K562 (cell line): ENCODE results near the gene C1orf74. TPM values are rescaled to one million over a fixed set of nuclear protein-coding genes. Genes with fewer than 3 reads are reported as not detected.
A peak's percentile ranks its signal among the peaks of the same experiment; 100 is the strongest.

Experiments
- ETV1 ChIP-seq: fragments of 450-650 bp; conservative IDR thresholded peaks from 2 replicates; pipeline ENCODE4 v1.6.1; 2016; ENCODE audit warnings: missing genetic modification characterization, control low read depth, low read depth, missing compliant biosample characterization
- NEUROD1 ChIP-seq: fragments of 150-350 bp; IDR thresholded peaks from 2 replicates; pipeline ENCODE4 v1.6.1; 2014; ENCODE audit warnings: borderline replicate concordance, low read length, low read depth; ENCODE audit not compliant: partially characterized antibody
- TBL1XR1 ChIP-seq, 2 experiments: IDR thresholded peaks; 2 replicates each; pipeline ENCODE4 v1.6.1; 2012; ENCODE audit warnings: improper control_type of control experiment in 2 of 2, low read length in 2 of 2, mild to moderate bottlenecking in 1 of 2
- ZBTB7A ChIP-seq: IDR thresholded peaks from 2 replicates; pipeline ENCODE4 v1.6.1; 2011; ENCODE audit warnings: low read depth, mild to moderate bottlenecking, low read length, moderate library complexity, borderline replicate concordance; ENCODE audit not compliant: control insufficient read depth
- ZNF212 ChIP-seq: fragments of 450-650 bp; formaldehyde crosslinking; IDR thresholded peaks from 2 replicates; pipeline ENCODE4 v1.4.0; 2020; ENCODE audit warnings: mild to moderate bottlenecking
- polyA plus RNA-seq, 8 experiments: library from polyadenylated mRNA; depleted of rRNA in 4 of 8; stranded (reverse) in 5 of 8; unstranded in 3 of 8; fragments of >200 nt; fragmentation: Nextera tagmentation in 2 of 8; fragmentation: Illumina TruSeq in 1 of 8; extraction: Ambion mirVana in 2 of 8; extraction: Trizol in 1 of 8; gene quantifications; 2 replicates each; pipeline versions ENCODE4 v1.2.1 to v1.2.3, GENCODE V29; 2011 to 2014; ENCODE audit warnings: inconsistent platforms in 1 of 8, missing spikeins in 1 of 8
- total RNA-seq, 7 experiments: library from RNA; depleted of rRNA in 6 of 7; stranded (reverse); fragments of >200 nt in 6 of 7; fragmentation: Illumina TruSeq in 2 of 7; extraction: Trizol in 2 of 7; gene quantifications; 2 replicates each; pipeline versions ENCODE4 v1.2.1 to v1.2.3, GENCODE V29; 2011 to 2021; ENCODE audit warnings: low replicate concordance in 1 of 7
- TF ChIP-seq, protein P1 (sequence below): fragments of 450-650 bp; IDR thresholded peaks from 2 replicates; pipeline ENCODE4 v1.6.1; 2017; ENCODE audit warnings: antibody characterized with exemption, mild to moderate bottlenecking
- TF ChIP-seq, protein P2 (sequence below): sonication (generic); formaldehyde crosslinking; IDR thresholded peaks from 2 replicates; pipeline ENCODE4 v1.8.0; 2022; ENCODE audit warnings: missing genetic modification reagents, mild to moderate bottlenecking, borderline replicate concordance
- TF ChIP-seq, protein P3 (sequence below), 2 experiments: fragments of 450-650 bp; IDR thresholded peaks; 2 replicates each; pipeline ENCODE4 v1.6.1; 2016; ENCODE audit warnings: mild to moderate bottlenecking in 2 of 2, borderline replicate concordance in 1 of 2, low read depth in 1 of 2, moderate library complexity in 1 of 2
- TF ChIP-seq, protein P4 (sequence below): fragments of 250-450 bp; sonication (Bioruptor Pico); IDR thresholded peaks from 2 replicates; pipeline ENCODE4 v1.4.0; 2020; ENCODE audit warnings: mild to moderate bottlenecking, moderate library complexity

Gene C1orf74
- total and polyA plus RNA-seq, 9 of the 15 experiments (the other 6 are each of a cell fraction or from before 2014, with no cell fraction given): 4.0 to 7.6 (median 5.7) TPM

DNA sequence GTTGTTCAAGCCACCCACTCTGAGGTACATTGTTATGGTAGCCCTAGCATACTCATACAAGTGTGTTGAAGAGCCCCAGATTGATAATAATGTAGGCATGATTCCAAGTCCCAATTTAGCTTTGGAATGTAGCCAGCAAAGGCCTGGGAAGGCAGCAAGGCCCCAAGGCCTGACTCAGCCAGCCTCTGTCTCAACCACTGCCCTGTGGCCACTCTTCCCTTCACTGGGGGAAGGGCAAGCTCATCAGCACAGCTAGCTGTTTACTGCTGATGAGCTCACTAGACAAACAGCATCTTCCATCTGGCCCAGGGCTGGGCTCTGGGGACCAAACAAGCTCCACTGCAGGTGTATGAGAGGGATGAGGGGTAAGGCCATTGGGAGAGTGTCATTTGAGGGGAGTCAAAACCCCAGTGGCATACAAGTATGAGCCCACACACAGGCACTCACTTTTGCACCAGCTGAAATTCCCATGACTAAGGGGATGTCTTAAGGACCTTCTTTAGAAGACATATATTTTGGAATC lies 23.8 kb upstream of the C1orf74 start (continued):
- TF ChIP-seq, protein P1, sequence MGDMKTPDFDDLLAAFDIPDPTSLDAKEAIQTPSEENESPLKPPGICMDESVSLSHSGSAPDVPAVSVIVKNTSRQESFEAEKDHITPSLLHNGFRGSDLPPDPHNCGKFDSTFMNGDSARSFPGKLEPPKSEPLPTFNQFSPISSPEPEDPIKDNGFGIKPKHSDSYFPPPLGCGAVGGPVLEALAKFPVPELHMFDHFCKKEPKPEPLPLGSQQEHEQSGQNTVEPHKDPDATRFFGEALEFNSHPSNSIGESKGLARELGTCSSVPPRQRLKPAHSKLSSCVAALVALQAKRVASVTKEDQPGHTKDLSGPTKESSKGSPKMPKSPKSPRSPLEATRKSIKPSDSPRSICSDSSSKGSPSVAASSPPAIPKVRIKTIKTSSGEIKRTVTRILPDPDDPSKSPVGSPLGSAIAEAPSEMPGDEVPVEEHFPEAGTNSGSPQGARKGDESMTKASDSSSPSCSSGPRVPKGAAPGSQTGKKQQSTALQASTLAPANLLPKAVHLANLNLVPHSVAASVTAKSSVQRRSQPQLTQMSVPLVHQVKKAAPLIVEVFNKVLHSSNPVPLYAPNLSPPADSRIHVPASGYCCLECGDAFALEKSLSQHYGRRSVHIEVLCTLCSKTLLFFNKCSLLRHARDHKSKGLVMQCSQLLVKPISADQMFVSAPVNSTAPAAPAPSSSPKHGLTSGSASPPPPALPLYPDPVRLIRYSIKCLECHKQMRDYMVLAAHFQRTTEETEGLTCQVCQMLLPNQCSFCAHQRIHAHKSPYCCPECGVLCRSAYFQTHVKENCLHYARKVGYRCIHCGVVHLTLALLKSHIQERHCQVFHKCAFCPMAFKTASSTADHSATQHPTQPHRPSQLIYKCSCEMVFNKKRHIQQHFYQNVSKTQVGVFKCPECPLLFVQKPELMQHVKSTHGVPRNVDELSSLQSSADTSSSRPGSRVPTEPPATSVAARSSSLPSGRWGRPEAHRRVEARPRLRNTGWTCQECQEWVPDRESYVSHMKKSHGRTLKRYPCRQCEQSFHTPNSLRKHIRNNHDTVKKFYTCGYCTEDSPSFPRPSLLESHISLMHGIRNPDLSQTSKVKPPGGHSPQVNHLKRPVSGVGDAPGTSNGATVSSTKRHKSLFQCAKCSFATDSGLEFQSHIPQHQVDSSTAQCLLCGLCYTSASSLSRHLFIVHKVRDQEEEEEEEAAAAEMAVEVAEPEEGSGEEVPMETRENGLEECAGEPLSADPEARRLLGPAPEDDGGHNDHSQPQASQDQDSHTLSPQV: no peak
- TF ChIP-seq TBL1XR1 (IDR thresholded peaks at IDR 0.05; ENCODE audit: low read length in 2 of 2) (peak in 1 of 2 experiments; percentile 43; a peak in 1 of 4 replicates), NEUROD1 (no peak), ETV1 (tag) (no peak), ZNF212 (no peak), ZBTB7A (no peak)
- TF ChIP-seq, protein P2, sequence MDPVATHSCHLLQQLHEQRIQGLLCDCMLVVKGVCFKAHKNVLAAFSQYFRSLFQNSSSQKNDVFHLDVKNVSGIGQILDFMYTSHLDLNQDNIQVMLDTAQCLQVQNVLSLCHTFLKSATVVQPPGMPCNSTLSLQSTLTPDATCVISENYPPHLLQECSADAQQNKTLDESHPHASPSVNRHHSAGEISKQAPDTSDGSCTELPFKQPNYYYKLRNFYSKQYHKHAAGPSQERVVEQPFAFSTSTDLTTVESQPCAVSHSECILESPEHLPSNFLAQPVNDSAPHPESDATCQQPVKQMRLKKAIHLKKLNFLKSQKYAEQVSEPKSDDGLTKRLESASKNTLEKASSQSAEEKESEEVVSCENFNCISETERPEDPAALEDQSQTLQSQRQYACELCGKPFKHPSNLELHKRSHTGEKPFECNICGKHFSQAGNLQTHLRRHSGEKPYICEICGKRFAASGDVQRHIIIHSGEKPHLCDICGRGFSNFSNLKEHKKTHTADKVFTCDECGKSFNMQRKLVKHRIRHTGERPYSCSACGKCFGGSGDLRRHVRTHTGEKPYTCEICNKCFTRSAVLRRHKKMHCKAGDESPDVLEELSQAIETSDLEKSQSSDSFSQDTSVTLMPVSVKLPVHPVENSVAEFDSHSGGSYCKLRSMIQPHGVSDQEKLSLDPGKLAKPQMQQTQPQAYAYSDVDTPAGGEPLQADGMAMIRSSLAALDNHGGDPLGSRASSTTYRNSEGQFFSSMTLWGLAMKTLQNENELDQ (CRISPR knock-in tag): no peak
- TF ChIP-seq, protein P3, sequence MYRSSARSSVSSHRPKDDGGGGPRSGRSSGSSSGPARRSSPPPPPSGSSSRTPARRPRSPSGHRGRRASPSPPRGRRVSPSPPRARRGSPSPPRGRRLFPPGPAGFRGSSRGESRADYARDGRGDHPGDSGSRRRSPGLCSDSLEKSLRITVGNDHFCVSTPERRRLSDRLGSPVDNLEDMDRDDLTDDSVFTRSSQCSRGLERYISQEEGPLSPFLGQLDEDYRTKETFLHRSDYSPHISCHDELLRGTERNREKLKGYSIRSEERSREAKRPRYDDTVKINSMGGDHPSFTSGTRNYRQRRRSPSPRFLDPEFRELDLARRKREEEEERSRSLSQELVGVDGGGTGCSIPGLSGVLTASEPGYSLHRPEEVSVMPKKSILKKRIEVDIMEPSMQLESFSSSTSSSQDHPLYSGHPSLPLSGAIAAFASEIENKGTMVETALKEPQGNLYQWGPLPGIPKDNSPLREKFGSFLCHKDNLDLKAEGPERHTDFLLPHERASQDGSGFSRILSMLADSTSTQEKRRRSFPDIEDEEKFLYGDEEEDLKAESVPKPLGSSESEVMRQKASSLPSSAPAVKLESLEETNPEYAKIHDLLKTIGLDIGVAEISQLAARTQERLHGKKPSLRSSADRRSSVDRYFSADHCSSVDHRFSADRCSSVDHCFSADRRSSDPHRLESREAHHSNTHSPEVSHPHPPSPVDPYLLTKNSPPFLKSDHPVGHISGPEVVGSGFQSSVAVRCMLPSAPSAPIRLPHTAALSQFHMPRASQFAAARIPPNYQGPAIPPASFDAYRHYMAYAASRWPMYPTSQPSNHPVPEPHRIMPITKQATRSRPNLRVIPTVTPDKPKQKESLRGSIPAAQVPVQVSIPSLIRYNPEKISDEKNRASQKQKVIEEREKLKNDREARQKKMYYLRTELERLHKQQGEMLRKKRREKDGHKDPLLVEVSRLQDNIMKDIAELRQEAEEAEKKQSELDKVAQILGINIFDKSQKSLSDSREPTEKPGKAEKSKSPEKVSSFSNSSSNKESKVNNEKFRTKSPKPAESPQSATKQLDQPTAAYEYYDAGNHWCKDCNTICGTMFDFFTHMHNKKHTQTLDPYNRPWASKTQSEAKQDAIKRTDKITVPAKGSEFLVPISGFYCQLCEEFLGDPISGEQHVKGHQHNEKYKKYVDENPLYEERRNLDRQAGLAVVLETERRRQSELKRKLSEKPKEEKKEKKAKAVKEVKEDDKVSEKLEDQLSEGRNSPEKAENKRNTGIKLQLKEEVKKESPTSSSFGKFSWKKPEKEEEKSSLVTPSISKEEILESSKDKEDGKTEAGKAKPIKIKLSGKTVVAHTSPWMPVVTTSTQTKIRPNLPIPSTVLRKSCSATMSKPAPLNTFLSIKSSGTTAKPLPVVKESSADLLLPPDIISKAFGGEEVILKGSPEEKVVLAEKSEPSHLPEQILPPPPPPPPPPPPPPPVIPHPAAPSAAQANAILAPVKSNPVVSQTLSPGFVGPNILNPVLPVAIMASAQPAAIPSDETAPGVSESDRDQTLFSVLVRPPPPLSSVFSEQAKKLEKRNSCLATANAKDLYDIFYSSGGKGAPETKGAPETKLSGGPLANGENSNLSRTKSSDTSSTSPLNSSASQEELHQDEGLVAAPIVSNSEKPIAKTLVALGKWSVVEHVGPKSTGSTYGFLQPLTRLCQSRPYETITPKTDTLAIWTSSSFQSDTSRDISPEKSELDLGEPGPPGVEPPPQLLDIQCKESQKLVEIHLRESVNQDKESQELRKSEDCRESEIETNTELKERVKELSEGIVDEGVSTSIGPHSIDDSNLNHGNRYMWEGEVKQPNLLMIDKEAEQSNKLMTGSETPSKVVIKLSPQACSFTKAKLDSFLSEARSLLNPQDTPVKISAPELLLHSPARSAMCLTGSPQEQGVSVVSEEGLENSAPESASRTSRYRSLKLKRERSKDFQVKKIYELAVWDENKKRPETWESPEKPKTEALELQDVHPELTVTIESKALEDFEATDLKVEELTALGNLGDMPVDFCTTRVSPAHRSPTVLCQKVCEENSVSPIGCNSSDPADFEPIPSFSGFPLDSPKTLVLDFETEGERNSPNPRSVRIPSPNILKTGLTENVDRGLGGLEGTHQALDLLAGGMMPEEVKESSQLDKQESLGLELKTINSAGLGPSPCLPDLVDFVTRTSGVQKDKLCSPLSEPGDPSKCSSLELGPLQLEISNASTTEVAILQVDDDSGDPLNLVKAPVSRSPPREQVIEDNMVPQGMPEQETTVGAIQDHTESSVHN (IDR thresholded peaks at IDR 0.05; ENCODE audit: borderline replicate concordance in 1 of 2, low read depth in 1 of 2): no peak
- TF ChIP-seq, protein P4, sequence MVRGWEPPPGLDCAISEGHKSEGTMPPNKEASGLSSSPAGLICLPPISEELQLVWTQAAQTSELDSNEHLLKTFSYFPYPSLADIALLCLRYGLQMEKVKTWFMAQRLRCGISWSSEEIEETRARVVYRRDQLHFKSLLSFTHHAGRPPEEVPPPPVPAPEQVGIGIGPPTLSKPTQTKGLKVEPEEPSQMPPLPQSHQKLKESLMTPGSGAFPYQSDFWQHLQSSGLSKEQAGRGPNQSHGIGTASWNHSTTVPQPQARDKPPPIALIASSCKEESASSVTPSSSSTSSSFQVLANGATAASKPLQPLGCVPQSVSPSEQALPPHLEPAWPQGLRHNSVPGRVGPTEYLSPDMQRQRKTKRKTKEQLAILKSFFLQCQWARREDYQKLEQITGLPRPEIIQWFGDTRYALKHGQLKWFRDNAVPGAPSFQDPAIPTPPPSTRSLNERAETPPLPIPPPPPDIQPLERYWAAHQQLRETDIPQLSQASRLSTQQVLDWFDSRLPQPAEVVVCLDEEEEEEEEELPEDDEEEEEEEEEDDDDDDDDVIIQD: no peak
